Measurements from ENCODE around the gene AZI2.

- TF ChIP-seq CTCF (IDR thresholded peaks at IDR 0.05; ENCODE audit: low read depth, low read length, missing input control) (no peak), JUND (IDR thresholded peaks at IDR 0.05) (no peak), ZBTB33 (IDR thresholded peaks at IDR 0.05) (no peak), NR2F2 (IDR thresholded peaks at IDR 0.05) (no peak), ATF3 (IDR thresholded peaks at IDR 0.05) (no peak)
Observed at GRCh38 chr3:28280781-28281180, 67.8 kb downstream of the AZI2 start.
